Kidney tubule cell (primary cell): ENCODE data around the gene GDPGP1.

Experiments used
- DNase-seq: peaks from one replicate; pipeline ENCODE4 v3.0.0-alpha.2; 2018; ENCODE audit warnings: low spot score

Gene GDPGP1

GRCh38 chr15:90203922-90204321 lies 30.1 kb upstream of the GDPGP1 start:
- DNase-seq, result peak; percentile 65

- DNase-seq, result no peak
Observed at GRCh38 chr15:90205050-90205848, 28.8 kb upstream of the GDPGP1 start.

- no peak for DNase-seq
Observed at GRCh38 chr15:90205886-90206285, 28.1 kb upstream of the GDPGP1 start.

- no peak for DNase-seq
Observed at GRCh38 chr15:90207252-90207651, 26.8 kb upstream of the GDPGP1 start.

GRCh38 chr15:90208356-90208755 lies 25.7 kb upstream of the GDPGP1 start:
- DNase-seq, result no peak

- peak; percentile 68 for DNase-seq
Observed at GRCh38 chr15:90209591-90209990, 24.4 kb upstream of the GDPGP1 start.

GRCh38 chr15:90210593-90210992 lies 23.4 kb upstream of the GDPGP1 start:
- DNase-seq, result no peak

GRCh38 chr15:90211009-90211408 lies 23.0 kb upstream of the GDPGP1 start:
- no peak for DNase-seq

GRCh38 chr15:90211440-90212143 lies 22.4 kb upstream of the GDPGP1 start:
- peak; percentile 93 for DNase-seq

- DNase-seq, result peak; percentile 70
Observed at GRCh38 chr15:90212221-90213098, 21.5 kb upstream of the GDPGP1 start.

GRCh38 chr15:90213122-90213817 lies 20.7 kb upstream of the GDPGP1 start:
- DNase-seq, result no peak

GRCh38 chr15:90213818-90214204 lies 20.2 kb upstream of the GDPGP1 start:
- no peak for DNase-seq

GRCh38 chr15:90214553-90215196 lies 19.3 kb upstream of the GDPGP1 start:
- no peak for DNase-seq

GRCh38 chr15:90217671-90218394 lies 16.2 kb upstream of the GDPGP1 start:
- DNase-seq, result no peak

GRCh38 chr15:90219421-90220141 lies 14.4 kb upstream of the GDPGP1 start:
- no peak for DNase-seq

- DNase-seq, result peak; percentile 83
Observed at GRCh38 chr15:90221246-90221900, 12.6 kb upstream of the GDPGP1 start.

- DNase-seq, result peak; percentile 60
Observed at GRCh38 chr15:90222547-90222946, 11.5 kb upstream of the GDPGP1 start.

- no peak for DNase-seq
Observed at GRCh38 chr15:90223441-90224165, 10.4 kb upstream of the GDPGP1 start.

GRCh38 chr15:90225047-90225446 lies 9.0 kb upstream of the GDPGP1 start:
- DNase-seq, result no peak
